ENCODE results near the gene RDH12.
A peak's percentile ranks its signal among the peaks of the same experiment; 100 is the strongest.
"Not testable (repeated sequence)": the region's sequence is repeated elsewhere in the genome, so short reads cannot be mapped to it uniquely, and the experiment has no call there.

The RDH12 gene

GRCh38 chr14:67704484-67705089 is 2.9 kb downstream of the RDH12 start:
- peak in 27 of 56 donors; percentile 3 to 68 (median 18) for DNase-seq

- DNase-seq: no peak
Observed at GRCh38 chr14:67705211-67705610, 3.5 kb downstream of the RDH12 start.

GRCh38 chr14:67709346-67709745 is 7.7 kb downstream of the RDH12 start:
- not testable (repeated sequence) for DNase-seq

GRCh38 chr14:67709796-67710195 is 8.1 kb downstream of the RDH12 start:
- DNase-seq: not testable (repeated sequence)

GRCh38 chr14:67710209-67710608 is 8.5 kb downstream of the RDH12 start:
- no peak for DNase-seq

- DNase-seq: no peak
Observed at GRCh38 chr14:67717048-67717447, 15.4 kb downstream of the RDH12 start.

GRCh38 chr14:67718265-67718664 is 16.6 kb downstream of the RDH12 start:
- no peak for DNase-seq

GRCh38 chr14:67719385-67719784 is 17.7 kb downstream of the RDH12 start:
- not testable (repeated sequence) for DNase-seq

GRCh38 chr14:67719866-67720265 is 18.2 kb downstream of the RDH12 start:
- DNase-seq: no peak

- DNase-seq: no peak
Observed at GRCh38 chr14:67721875-67722274, 20.2 kb downstream of the RDH12 start.

GRCh38 chr14:67722293-67722692 is 20.6 kb downstream of the RDH12 start:
- peak in 38 of 56 donors; percentile 2 to 67 (median 20) for DNase-seq

GRCh38 chr14:67725171-67725570 is 23.5 kb downstream of the RDH12 start:
- DNase-seq: no peak

GRCh38 chr14:67727361-67727760 is 25.7 kb downstream of the RDH12 start:
- no peak for DNase-seq

GRCh38 chr14:67728258-67728657 is 26.6 kb downstream of the RDH12 start:
- no peak for DNase-seq

- no peak for DNase-seq
Observed at GRCh38 chr14:67729072-67729885, 27.6 kb downstream of the RDH12 start.

- no peak for DNase-seq
Observed at GRCh38 chr14:67733616-67734015, 31.9 kb downstream of the RDH12 start.

- no peak for DNase-seq
Observed at GRCh38 chr14:67734675-67735074, 33.0 kb downstream of the RDH12 start.

- no peak for DNase-seq
Observed at GRCh38 chr14:67735336-67736147, 33.9 kb downstream of the RDH12 start.

GRCh38 chr14:67736771-67737170 is 35.1 kb downstream of the RDH12 start:
- DNase-seq: no peak

- no peak for DNase-seq
Observed at GRCh38 chr14:67738740-67739504, 37.2 kb downstream of the RDH12 start.

- no peak for DNase-seq
Observed at GRCh38 chr14:67744046-67744445, 42.4 kb downstream of the RDH12 start.

Measured in amygdala (tissue), 56 donors.